ENCODE results near the gene NR4A3.
A peak's percentile ranks its signal among the peaks of the same experiment; 100 is the strongest.

The NR4A3 gene

GRCh38 chr9:99814359-99814758 is 7.3 kb upstream of the NR4A3 start:
- DNase-seq = no peak

- no peak for DNase-seq
Measured at GRCh38 chr9:99816392-99816791, 5.3 kb upstream of the NR4A3 start.

- DNase-seq = no peak
Measured at GRCh38 chr9:99818500-99818899, 3.2 kb upstream of the NR4A3 start.

GRCh38 chr9:99819123-99819855 is 2.4 kb upstream of the NR4A3 start:
- peak; percentile 73 for DNase-seq

GRCh38 chr9:99819856-99820684 is 1.6 kb upstream of the NR4A3 start:
- DNase-seq = peak; percentile 94

GRCh38 chr9:99820685-99821395 is 845 bp upstream of the NR4A3 start:
- peak; percentile 78 for DNase-seq

GRCh38 chr9:99822109-99822805 is 572 bp downstream of the NR4A3 start:
- peak; percentile 78 for DNase-seq

- peak; percentile 78 for DNase-seq
Measured at GRCh38 chr9:99822806-99823591, 1.3 kb downstream of the NR4A3 start.

- peak; percentile 52 for DNase-seq
Measured at GRCh38 chr9:99823681-99824377, 2.1 kb downstream of the NR4A3 start.

GRCh38 chr9:99824378-99825171 is 2.9 kb downstream of the NR4A3 start:
- DNase-seq = no peak

GRCh38 chr9:99825172-99826046 is 3.7 kb downstream of the NR4A3 start:
- DNase-seq = no peak

GRCh38 chr9:99826579-99826978 is 4.9 kb downstream of the NR4A3 start:
- DNase-seq = no peak

GRCh38 chr9:99827244-99827643 is 5.6 kb downstream of the NR4A3 start:
- no peak for DNase-seq

GRCh38 chr9:99828054-99828416 is 6.3 kb downstream of the NR4A3 start:
- DNase-seq = no peak

- no peak for DNase-seq
Measured at GRCh38 chr9:99828417-99829176, 6.9 kb downstream of the NR4A3 start.

- no peak for DNase-seq
Measured at GRCh38 chr9:99831857-99832557, 10.3 kb downstream of the NR4A3 start.

- DNase-seq = no peak
Measured at GRCh38 chr9:99832558-99832864, 10.8 kb downstream of the NR4A3 start.

- no peak for DNase-seq
Measured at GRCh38 chr9:99833735-99834134, 12.1 kb downstream of the NR4A3 start.

Measured in NCI-H2171 treated with DMSO at 0.1 percent for 48 hours (cell line).